ENCODE data around the gene BCAR1. TPM values are rescaled to one million over a fixed set of nuclear protein-coding genes. Genes with fewer than 3 reads are reported as not detected.

Gene BCAR1
- polyA plus RNA-seq, 1 donor: 69.4 TPM

DNA sequence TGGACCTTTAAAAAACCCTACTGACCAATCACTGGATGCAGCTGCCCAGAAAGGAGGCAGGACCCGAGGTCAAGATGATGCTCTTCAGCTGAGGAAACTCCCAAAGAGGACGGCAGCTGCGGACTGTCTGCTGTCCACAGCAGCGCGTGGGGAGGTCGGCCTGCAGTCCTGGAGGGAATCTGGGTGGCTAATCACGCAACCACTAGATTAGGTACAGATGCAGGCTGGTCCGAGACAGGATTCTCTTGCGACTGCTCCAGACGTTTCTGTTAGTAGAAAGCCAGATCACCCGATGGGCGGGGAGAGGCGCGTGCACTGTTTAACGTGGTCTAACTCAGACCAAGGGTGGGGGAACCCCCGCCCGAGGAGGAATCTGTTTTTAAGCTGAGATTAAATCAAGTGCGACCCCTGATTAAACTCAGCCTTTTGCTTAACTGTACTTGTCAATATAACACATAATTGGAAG is 53.3 kb downstream of the BCAR1 start:
- DNase-seq: no peak

DNA sequence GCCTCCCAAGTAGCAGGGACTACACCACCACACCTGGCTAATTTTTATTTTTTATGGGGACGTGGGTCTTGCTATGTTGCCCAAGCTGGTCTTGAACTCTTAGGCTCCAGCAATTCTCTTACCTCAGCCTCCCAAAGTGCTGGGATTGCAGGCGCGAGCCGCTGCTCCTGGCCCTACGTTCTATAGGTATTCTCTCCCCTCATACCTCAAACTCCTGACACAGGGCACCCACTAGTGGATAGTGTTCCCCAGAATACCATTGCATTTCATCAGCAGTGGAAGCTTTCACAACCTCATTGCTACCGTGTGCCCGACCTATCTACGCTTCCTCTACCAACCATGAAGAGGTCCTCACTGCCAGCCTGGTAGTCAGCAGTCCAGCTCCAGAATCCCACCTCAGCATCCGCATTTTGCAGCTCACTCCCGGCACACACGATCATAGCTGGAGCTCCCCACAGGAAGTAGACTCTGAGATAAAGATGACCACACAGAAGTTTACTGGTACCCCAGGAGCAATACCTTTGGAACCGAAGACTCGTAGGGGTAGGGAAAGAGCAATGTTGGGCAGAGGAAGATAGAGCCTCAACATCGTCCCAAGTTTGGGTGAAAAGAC is 53.8 kb downstream of the BCAR1 start:
- DNase-seq: no peak

DNA sequence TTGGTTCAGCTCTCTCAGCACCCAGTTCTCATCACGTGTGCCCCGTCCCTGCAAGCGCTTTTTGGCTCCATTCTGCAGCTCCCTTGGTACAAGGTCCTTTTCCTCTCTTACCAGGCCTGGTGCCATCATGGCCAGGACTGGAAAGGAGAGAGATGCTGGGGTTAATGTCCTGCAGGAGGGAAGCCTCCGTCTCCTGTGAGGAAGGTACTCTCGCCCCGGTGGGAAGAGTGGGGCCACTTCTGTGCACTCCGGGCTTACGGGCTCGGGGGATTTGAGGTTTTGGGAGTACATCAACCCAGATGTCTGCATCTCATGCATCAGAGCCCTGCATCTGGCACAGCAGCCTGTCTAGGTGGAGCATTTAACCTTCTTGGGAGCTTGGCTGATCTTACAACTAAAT is 54.6 kb downstream of the BCAR1 start:
- no peak for DNase-seq

DNA sequence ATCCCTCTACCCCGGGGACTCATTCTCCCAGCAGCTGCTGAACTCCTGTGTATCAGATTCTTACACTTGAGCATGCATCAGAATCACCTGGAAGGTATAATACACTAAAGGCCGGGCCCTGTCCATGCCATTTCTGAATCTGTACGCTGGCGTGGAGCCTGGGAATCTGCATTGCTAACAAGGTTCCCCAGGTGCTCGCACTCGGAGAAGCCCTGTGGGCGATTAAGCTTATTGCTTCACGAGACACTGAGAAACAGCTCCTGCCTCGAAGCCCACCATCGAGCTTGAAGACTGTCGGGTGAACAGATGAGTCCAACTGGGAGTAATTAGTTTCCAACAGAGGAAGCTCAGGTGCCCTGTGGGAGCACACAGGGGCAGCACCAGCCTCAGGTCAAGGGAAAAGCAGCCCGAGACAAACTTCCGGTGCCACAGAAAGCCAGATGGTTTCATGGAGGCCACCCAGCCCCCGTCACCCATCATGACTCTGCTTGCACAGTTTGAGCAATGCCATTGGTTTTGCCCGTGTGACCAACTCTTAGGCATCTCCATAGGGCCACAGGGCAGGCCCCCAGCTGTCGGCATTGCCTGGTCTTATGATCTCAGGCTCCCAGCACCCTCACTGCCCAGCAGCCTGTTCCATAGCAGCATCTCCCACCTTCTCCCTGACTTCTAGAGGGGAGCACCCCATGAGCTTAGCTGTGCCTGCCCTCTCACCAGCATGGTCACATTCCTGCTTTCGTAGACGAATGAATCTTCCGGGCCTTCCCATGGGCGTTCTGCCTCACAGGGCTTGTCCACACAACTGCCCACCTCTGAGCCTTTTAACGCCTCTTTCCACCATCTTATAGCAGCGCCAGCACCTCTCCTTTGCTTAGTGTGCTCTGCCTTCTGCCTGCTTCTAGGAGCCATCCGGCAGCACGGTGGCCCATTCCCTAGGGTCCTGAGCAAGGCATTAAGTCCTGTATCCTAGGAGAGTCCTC is 55.3 kb downstream of the BCAR1 start:
- DNase-seq: no peak

DNA sequence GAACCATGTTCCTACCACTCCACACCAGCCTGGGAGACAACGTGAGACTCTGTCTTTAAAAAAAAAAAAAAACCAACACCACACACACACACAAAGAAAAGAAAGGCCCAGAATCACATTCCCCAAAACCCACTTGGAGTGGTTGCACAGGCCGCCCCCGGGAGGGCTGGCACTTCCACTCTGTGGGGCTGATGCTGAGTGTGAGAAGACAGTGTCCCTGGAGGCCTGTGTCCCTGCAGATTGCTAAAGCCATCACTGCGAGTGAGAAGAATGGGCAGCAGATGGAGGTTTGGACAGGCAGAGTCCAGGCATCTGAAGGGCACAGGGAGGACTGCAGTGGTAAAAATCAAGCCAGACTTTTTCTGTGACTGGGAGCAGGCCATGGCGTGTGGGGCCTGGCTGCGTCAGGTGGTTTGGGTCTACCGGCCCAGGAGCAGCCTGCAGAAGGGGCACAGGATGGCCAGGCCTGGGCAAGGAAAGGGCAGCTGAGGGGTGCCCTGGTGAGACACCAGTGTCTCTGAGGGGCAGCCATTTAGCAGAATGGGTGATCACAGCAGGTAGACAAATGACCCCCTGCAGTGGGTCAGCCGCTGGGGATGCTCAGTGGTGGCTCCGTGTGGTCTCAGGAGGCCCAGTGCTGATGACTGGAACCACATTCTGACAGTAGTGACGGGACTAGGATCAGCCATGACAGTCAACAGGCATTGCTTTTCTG is 57.5 kb downstream of the BCAR1 start:
- no peak for DNase-seq

DNA sequence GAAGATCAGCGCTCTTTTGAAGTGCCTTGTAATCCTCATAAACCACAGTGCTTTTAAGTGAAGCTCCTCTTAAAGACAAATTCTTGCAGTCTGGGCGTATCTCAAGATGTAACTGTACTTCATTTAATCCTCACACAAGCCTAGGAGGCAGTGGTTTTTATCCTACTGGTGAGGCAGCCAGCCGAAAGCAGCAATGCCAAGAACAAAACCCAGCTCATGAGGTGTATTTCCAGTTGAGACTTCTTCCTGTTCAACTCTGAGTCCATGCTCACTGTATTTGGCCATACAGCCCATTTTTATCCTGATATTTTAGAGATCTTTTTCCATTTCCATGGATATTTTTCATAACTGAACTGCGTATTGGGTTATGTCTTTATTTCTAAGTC is 58.2 kb downstream of the BCAR1 start:
- DNase-seq: no peak

DNA sequence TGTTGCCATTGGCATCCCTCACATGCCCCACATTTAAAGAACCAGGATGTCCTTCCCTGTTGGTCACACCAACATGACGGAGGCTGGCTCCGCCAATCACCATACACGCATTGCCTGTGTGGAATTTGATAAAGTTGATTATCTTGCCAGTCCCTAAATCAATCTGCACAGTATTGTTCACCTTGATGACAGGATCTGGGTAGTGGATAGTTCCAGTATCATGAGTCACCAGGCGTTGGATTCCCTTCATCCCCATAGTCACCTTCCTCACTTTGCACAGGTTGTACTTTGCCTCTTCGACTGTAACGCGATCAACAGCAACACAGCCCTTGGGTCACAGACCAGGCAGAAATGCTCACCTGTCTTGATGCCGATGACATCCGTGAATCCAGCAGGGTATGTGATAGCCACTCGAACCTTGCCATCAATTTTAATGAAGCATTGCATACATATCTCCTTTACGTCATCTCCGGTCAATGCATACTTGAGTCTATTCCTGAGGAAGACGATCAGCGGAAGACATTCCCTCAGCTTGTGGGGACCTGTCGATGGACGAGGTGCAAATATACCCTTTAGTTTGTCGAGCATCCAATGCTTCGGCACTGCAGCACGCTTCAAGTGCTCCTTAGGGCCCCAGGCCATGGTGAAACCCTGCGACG is 58.7 kb downstream of the BCAR1 start:
- DNase-seq: no peak

DNA sequence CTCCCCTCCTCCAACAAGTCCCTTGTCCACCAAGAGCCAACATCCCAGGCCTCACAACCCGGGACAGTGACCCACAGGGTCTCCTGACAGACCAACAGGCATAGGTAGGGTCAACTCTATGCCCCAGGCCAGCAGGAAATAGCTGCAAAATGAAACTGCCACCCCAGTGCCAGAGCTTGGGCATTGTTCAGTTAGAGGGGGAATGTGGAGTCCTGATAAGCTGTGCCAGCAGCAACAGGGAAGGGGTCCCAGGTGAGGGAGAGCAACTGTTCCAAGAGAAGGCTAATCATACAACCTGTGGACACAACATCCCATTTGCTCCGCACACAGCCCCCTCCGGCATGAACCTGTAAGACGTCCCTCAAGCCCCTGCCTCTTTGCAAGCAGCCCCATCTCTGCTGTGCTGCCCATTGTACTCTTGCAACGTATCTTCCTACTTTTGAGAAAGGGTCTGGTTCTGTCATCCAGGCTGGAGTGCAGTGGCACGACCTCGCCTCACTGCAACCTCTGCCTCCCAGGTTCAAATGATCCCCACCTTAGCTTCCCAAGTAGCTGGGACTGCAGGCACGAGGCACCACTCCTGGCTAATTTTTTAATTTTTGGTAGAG is 61.7 kb downstream of the BCAR1 start:
- no peak for DNase-seq

DNA sequence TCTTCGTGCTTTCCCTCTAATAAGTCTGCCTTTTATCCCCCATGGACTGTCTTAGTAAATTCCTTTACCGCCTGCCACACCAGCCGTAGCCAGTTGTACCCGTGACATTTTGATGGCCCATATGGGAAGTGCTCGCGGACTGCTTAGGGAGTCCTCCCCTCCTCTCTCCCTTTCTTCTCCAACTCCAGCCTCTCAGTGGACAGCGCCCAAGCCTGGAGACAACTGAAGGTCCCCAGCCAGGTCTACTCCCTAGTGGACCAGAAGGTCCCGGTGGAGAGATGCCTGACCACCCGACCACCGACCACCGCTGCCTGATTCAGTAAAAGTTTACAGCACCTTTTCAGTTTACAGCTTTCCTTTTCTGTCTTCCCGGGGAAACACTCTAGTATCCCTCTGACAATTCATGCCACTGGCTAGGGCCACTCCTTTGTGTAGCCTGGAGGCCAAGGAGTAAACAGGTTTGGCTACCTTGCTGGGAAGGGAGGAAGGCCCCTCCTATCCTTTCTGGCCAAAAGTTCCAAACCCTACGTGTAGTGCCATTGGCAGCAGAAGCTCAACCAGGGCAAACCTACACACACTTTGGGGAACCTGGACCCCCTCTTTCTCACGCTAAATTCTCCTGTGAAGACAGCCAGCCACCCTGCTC is 62.5 kb downstream of the BCAR1 start:
- no peak for DNase-seq

DNA sequence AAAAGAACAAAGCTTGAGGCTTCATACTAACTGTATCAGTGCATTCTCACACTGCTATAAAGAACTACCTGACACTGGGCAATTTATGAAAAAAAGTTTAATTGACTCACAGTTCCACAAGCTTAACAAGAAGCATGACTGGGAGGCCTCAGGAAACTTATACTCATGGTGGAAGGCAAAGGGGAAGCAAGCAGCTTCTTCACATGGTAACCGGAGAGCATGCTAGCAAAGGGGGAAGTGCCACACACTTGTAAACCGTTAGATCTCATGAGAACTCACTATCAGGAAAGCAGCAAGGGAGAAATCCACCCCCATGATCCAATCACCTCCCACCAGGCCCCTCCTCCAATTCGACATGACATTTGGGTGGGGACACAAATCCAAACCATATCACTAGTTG is 69.8 kb downstream of the BCAR1 start:
- DNase-seq: no peak

DNA sequence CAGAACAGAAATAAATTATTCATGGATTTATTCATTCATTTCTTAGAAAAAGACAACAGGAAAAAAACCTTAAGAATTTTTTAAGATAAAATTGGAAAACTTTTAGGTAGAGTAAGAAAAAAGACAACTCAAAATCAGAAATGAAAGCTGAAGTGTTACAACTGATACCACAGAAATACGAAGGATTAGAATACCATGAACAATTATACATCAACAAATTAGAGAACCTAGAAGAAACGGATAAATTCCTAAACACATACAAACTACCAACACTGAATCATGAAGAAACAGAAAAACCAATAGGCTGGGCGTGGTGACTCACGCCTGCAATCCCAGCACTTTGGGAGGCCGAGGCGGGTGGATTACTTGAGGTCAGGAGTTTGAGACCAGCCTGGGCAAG is 72.2 kb downstream of the BCAR1 start:
- no peak for DNase-seq

Other genes starting within 250 kb of the BCAR1 start
- gene LDHD, start 134.8 kb downstream of the BCAR1 start, polyA plus RNA-seq (ENCODE audit: insufficient read length): 3.7 TPM
- gene ZFP1, start 103.1 kb downstream of the BCAR1 start, polyA plus RNA-seq (ENCODE audit: insufficient read length): 11.9 TPM
- gene CTRB2, start 44.5 kb downstream of the BCAR1 start, polyA plus RNA-seq (ENCODE audit: insufficient read length): 0.23 TPM
- 0.15 TPM for gene CTRB1, start 32.6 kb downstream of the BCAR1 start, polyA plus RNA-seq (ENCODE audit: insufficient read length)
- 73.0 TPM for gene CFDP1, start 181.9 kb upstream of the BCAR1 start, polyA plus RNA-seq (ENCODE audit: insufficient read length)
- gene TMEM170A, start 213.1 kb upstream of the BCAR1 start, polyA plus RNA-seq (ENCODE audit: insufficient read length): 18.1 TPM
- 0.77 TPM for gene CHST6, start 243.8 kb upstream of the BCAR1 start, polyA plus RNA-seq (ENCODE audit: insufficient read length)